HG03196 (cell line): ENCODE results near the gene CXCL9.
"Not testable (repeated sequence)": the region's sequence is repeated elsewhere in the genome, so short reads cannot be mapped to it uniquely, and the experiment has no call there.

ENCODE experiments used
- ATAC-seq: cut with Tn5 transposase; IDR thresholded peaks from one replicate; pipeline ENCODE4 v1.9.1; 2021; ENCODE audit not compliant: unreplicated experiment

CXCL9 gene

GRCh38 chr4:76012388-76012801 lies 5.1 kb upstream of the CXCL9 start:
- no peak for ATAC-seq

GRCh38 chr4:76011700-76012387 lies 4.5 kb upstream of the CXCL9 start:
- no peak for ATAC-seq

- ATAC-seq, result no peak
Measured at GRCh38 chr4:76011018-76011670, 3.8 kb upstream of the CXCL9 start.

GRCh38 chr4:76010576-76010975 lies 3.3 kb upstream of the CXCL9 start:
- ATAC-seq, result no peak

- no peak for ATAC-seq
Measured at GRCh38 chr4:76009311-76009710, 2.0 kb upstream of the CXCL9 start.

GRCh38 chr4:76003620-76004019 lies 3.7 kb downstream of the CXCL9 start:
- no peak for ATAC-seq

- ATAC-seq, result no peak
Measured at GRCh38 chr4:76003035-76003434, 4.3 kb downstream of the CXCL9 start.

GRCh38 chr4:76002176-76002575 lies 5.1 kb downstream of the CXCL9 start:
- ATAC-seq, result no peak

- ATAC-seq, result no peak
Measured at GRCh38 chr4:76001700-76002099, 5.6 kb downstream of the CXCL9 start.

GRCh38 chr4:76000279-76000678 lies 7.0 kb downstream of the CXCL9 start:
- ATAC-seq, result no peak

- ATAC-seq, result not testable (repeated sequence)
Measured at GRCh38 chr4:75998525-75999147, 8.7 kb downstream of the CXCL9 start.

GRCh38 chr4:75997946-75998345 lies 9.4 kb downstream of the CXCL9 start:
- ATAC-seq, result no peak

GRCh38 chr4:75997081-75997480 lies 10.2 kb downstream of the CXCL9 start:
- ATAC-seq, result no peak

GRCh38 chr4:75995727-75996126 lies 11.6 kb downstream of the CXCL9 start:
- ATAC-seq, result no peak

- ATAC-seq, result no peak
Measured at GRCh38 chr4:75992462-75992861, 14.8 kb downstream of the CXCL9 start.

GRCh38 chr4:75989846-75990528 lies 17.3 kb downstream of the CXCL9 start:
- no peak for ATAC-seq

GRCh38 chr4:75985116-75985515 lies 22.2 kb downstream of the CXCL9 start:
- ATAC-seq, result no peak

GRCh38 chr4:75980576-75980975 lies 26.7 kb downstream of the CXCL9 start:
- no peak for ATAC-seq

GRCh38 chr4:75976177-75976576 lies 31.1 kb downstream of the CXCL9 start:
- ATAC-seq, result no peak

GRCh38 chr4:75973766-75974165 lies 33.5 kb downstream of the CXCL9 start:
- no peak for ATAC-seq

- ATAC-seq, result no peak
Measured at GRCh38 chr4:75968084-75968483, 39.2 kb downstream of the CXCL9 start.

GRCh38 chr4:75963558-75963957 lies 43.8 kb downstream of the CXCL9 start:
- no peak for ATAC-seq
